GM12878 (cell line): Measurements from ENCODE around the gene SEMA7A. TPM values are rescaled to one million over a fixed set of nuclear protein-coding genes. Genes with fewer than 3 reads are reported as not detected.
A peak's percentile ranks its signal among the peaks of the same experiment; 100 is the strongest.

Experiments used
- ATAC-seq: fragments of 200-7000 bp; cut with Tn5 transposase; 3 replicates; pipeline ENCODE4 v1.9.1; 2020; ENCODE audit warnings: mild to moderate bottlenecking, moderate library complexity
- BruUV-seq: library from RNA; stranded (reverse); fragments of 400-500 nt; replicated peaks from 2 replicates; lab custom pipeline; 2021; lab: Mats Ljungman, UMichigan
- CTCF ChIA-PET: fragments of 300-600 bp; sonication (Branson Sonifier 250); formaldehyde crosslinking; extraction: SDS; loops from one replicate; lab custom pipeline; 2021; ENCODE audit warnings: inconsistent platforms; lab: Yijun Ruan, JAX
- POLR2A ChIA-PET: fragments of 350-600 bp; formaldehyde crosslinking; extraction: SDS; loops from one replicate; lab custom pipeline; 2021; ENCODE audit warnings: inconsistent platforms; lab: Charles Lee
- RAD21 ChIA-PET: fragments of 300-600 bp; sonication (Branson Sonifier 250); formaldehyde crosslinking; loops from one replicate; lab custom pipeline; 2023; ENCODE audit warnings: antibody characterized with exemption; ENCODE audit not compliant: unreplicated experiment; lab: Charles Lee
- SMC1A ChIA-PET: fragments of 300-600 bp; sonication (Branson Sonifier 250); formaldehyde crosslinking; loops from one replicate; lab custom pipeline; 2023; ENCODE audit not compliant: unreplicated experiment, uncharacterized antibody; lab: Charles Lee
- DNase-seq: peaks from one replicate; pipeline ENCODE4 v3.0.0-alpha.2; 2011; ENCODE audit warnings: low read depth, low spot score
- FAIRE-seq: peaks from 3 replicates; lab custom pipeline; 2011; peaks lifted over from hg19 to GRCh38; lab: Jason Lieb, UNC
- H2AFZ ChIP-seq: 2 replicates; pipeline ENCODE4 v1.6.0; 2011; ENCODE audit warnings: low read depth, low read length, control low read depth; ENCODE audit not compliant: control insufficient read depth
- H3K27ac ChIP-seq: 2 replicates; pipeline ENCODE4 v1.5.1; 2011; ENCODE audit warnings: control low read depth; ENCODE audit not compliant: control insufficient read depth, insufficient read depth
- H3K27me3 ChIP-seq, 2 experiments: replicated peaks in 1 of 2; 2 replicates each; pipeline versions ENCODE4 v1.6.0 to v1.6.1; 2011; ENCODE audit warnings: low read length in 1 of 2; ENCODE audit not compliant: control insufficient read depth in 2 of 2, insufficient read depth in 2 of 2
- H3K36me3 ChIP-seq, 2 experiments: 2 replicates each; pipeline ENCODE4 v1.5.1; 2011; ENCODE audit warnings: low read length in 1 of 2; ENCODE audit not compliant: control insufficient read depth in 2 of 2, insufficient read depth in 2 of 2
- H3K4me1 ChIP-seq: 2 replicates; pipeline ENCODE4 v1.6.1; 2011; ENCODE audit warnings: mild to moderate bottlenecking, low read length, moderate library complexity, mixed read lengths; ENCODE audit not compliant: control insufficient read depth, insufficient read depth
- H3K4me2 ChIP-seq: 2 replicates; pipeline ENCODE4 v1.6.0; 2011; ENCODE audit warnings: control low read depth; ENCODE audit not compliant: control insufficient read depth, insufficient read depth
- H3K4me3 ChIP-seq: fragments of 200-600 bp; sonication (generic); 2 replicates; pipeline ENCODE4 v1.5.1; 2016
- H3K79me2 ChIP-seq: 2 replicates; pipeline ENCODE4 v1.6.0; 2011; ENCODE audit warnings: low read length; ENCODE audit not compliant: control insufficient read depth, insufficient read depth
- H3K9ac ChIP-seq: 2 replicates; pipeline ENCODE4 v1.8.0; 2011; ENCODE audit warnings: low read length, control low read depth, mixed read lengths; ENCODE audit not compliant: control insufficient read depth, insufficient read depth
- H3K9me3 ChIP-seq: replicated peaks from 3 replicates; pipeline ENCODE4 v1.5.1; 2011; ENCODE audit warnings: mild to moderate bottlenecking, low read length; ENCODE audit not compliant: control insufficient read depth, insufficient read depth
- H4K20me1 ChIP-seq: 2 replicates; pipeline ENCODE4 v1.6.0; 2011; ENCODE audit not compliant: control insufficient read depth, insufficient read depth
- HDGF ChIP-seq: fragments of 450-650 bp; IDR thresholded peaks from 2 replicates; pipeline ENCODE4 v1.6.1; 2016; ENCODE audit warnings: antibody characterized with exemption
- POLR2A ChIP-seq: IDR thresholded peaks from 2 replicates; pipeline ENCODE4 v1.6.1; 2011; ENCODE audit warnings: low read depth, mild to moderate bottlenecking, low read length
- TARDBP ChIP-seq: IDR thresholded peaks from 2 replicates; pipeline ENCODE4 v1.6.1; 2016; ENCODE audit warnings: borderline replicate concordance
- WGBS: methylation state at CpG from one replicate; pipeline ENCODE4 v1.1.6; 2016; ENCODE audit warnings: low lambda C conversion rate; ENCODE audit not compliant: insufficient replicate concordance, insufficient coverage; ENCODE audit errors: missing lambda C conversion rate; 5-methylcytosine and 5-hydroxymethylcytosine counted together
- in situ Hi-C: fragments of 300-500 bp; cut with MboI; formaldehyde crosslinking; loops from 9 replicates; pipeline ENCODE4 v1.14.3; 2018; ENCODE audit warnings: mixed read lengths
- intact Hi-C: fragments of 100-400 bp; cut with micrococcal nuclease; formaldehyde crosslinking; loops from one replicate; pipeline ENCODE4 v1.14.2; 2022; ENCODE audit not compliant: unreplicated experiment
- polyA plus RNA-seq, 11 experiments: library from polyadenylated mRNA; depleted of rRNA in 4 of 11; unstranded in 6 of 11; stranded (reverse) in 5 of 11; fragments of >200 nt; fragmentation: Nextera tagmentation in 4 of 11; fragmentation: Illumina TruSeq in 1 of 11; extraction: Ambion mirVana in 4 of 11; extraction: Trizol in 1 of 11; gene quantifications; 1 replicate in 1 of 11; 2 replicates in 10 of 11; pipeline versions ENCODE4 v1.2.1 to v1.2.3, GENCODE V29; 2011 to 2016; ENCODE audit warnings: inconsistent platforms in 2 of 11, missing spikeins in 2 of 11, low read depth in 1 of 11
- total RNA-seq, 4 experiments: library from RNA; depleted of rRNA in 3 of 4; stranded (reverse); fragments of >200 nt in 3 of 4; fragmentation: Illumina TruSeq in 1 of 4; extraction: Trizol in 1 of 4; gene quantifications; 2 replicates each; pipeline versions ENCODE4 v1.2.1 to v1.2.3, GENCODE V29; 2013 to 2021
- TF ChIP-seq, protein P1 (sequence below): IDR thresholded peaks from 2 replicates; pipeline ENCODE4 v1.6.1; 2011; ENCODE audit warnings: borderline replicate concordance, low read depth, mild to moderate bottlenecking, moderate library complexity, low read length; ENCODE audit not compliant: insufficient read depth, poor library complexity, severe bottlenecking
- TF ChIP-seq, protein P2 (sequence below): IDR thresholded peaks from 2 replicates; pipeline ENCODE4 v1.6.1; 2012; ENCODE audit warnings: improper control_type of control experiment, low read depth, low read length; ENCODE audit not compliant: insufficient replicate concordance

The SEMA7A gene
- total and polyA plus RNA-seq, 10 of the 15 experiments (the other 5 are each of a cell fraction or from before 2014, with no cell fraction given): 0.08 to 112 (median 53.5) TPM

DNA sequence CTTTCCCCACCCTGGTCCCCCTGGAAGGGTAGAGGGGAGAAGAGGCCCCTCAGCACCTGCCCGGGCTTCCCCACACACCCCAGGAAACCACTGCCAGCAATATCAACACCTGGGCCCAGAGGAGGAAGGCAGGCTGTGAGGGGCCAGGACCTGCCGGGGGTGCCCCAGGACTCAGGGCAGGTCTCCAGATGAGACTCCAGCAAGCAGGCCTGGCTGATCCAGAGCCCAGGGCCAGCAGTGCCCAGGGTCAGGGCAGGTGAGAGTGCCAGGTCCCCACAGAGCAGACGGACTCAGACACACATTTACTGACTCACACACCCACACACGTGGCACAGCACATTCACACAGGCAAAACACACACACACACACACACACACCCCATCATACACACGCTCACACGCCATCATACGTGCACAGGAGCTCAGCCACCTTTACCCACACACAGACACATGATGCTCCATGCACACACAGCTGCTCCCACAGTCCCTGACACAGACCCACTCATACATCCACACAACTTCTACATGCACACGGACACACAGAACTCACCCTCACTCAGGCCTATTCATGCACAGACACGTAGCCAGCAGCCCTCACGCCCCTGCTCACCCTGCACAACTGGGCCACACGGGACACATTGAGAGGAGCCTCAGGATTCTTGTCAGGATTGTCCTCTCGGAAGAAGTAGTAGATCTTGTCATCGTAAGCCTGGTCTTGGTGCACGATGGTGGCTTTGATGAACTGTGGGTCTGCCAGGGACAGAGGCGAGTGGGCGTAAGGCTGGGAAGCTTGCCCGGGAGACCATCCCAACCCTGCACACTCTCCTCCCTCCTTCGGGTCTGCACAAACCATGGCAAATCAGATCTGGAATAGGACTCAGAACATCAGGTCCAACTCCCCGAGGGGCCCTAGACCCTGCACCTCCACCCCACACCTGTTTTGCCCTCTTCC, 17.5 kb downstream of the SEMA7A start (continued):
- peak; percentile 71; the same call in 1 of the 2 replicates for TF ChIP-seq TARDBP
- TF ChIP-seq, protein P1, sequence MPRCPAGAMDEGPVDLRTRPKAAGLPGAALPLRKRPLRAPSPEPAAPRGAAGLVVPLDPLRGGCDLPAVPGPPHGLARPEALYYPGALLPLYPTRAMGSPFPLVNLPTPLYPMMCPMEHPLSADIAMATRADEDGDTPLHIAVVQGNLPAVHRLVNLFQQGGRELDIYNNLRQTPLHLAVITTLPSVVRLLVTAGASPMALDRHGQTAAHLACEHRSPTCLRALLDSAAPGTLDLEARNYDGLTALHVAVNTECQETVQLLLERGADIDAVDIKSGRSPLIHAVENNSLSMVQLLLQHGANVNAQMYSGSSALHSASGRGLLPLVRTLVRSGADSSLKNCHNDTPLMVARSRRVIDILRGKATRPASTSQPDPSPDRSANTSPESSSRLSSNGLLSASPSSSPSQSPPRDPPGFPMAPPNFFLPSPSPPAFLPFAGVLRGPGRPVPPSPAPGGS: peak; percentile 83
- TF ChIP-seq HDGF: peak; percentile 73
- TF ChIP-seq, all 136 proteins: peak for 8

DNA sequence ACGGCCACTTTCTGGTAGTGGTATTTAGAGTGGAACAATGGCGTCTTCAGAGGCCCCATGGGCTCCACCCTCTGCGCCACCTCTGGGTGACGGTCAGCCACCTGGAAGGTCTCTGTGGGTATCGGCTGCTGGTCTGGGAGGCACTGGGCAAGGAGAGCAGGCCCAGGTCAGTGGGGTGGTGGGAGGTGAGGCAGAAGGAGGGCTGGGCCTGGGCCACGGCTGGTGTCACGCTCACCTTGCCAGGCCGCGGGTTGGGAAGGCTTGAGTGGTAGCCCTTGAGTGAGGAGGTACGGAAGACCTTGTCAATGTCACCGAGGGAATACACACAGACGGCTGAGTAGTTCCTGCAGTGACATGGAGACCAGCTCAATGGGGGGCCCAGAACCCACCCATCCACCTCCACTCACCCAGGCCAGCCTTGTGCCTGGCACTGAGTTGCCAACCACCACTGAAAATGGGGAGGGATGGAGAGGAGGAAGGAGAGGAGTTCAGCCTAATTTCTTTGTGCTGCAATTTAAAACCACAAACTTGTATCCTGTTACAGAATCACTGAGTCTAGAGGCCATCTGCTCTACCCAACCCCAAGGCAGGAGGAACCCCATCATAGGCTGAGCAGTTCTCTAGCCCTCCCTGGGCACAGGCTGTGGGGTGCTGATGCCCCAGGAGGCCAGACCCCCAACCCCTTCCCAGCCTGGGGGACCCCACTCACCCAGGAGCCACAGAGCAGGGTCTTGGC, 19.0 kb downstream of the SEMA7A start:
- H3K79me2 ChIP-seq: peaks cover 52% of the 10 kb centered on the region
- H3K9me3 ChIP-seq: no peaks in the 10 kb centered on the region
- peaks cover 14% of the 10 kb centered on the region for H3K4me1 ChIP-seq
- SMC1A ChIA-PET: no interaction called here
- H3K4me2 ChIP-seq: no peak overlapping the region
- ATAC-seq: no peak
- peaks cover 12% of the 10 kb centered on the region for H4K20me1 ChIP-seq
- H3K4me3 ChIP-seq: no peak overlapping the region
- TF ChIP-seq POLR2A: peak; percentile 49
- TF ChIP-seq, protein P2, sequence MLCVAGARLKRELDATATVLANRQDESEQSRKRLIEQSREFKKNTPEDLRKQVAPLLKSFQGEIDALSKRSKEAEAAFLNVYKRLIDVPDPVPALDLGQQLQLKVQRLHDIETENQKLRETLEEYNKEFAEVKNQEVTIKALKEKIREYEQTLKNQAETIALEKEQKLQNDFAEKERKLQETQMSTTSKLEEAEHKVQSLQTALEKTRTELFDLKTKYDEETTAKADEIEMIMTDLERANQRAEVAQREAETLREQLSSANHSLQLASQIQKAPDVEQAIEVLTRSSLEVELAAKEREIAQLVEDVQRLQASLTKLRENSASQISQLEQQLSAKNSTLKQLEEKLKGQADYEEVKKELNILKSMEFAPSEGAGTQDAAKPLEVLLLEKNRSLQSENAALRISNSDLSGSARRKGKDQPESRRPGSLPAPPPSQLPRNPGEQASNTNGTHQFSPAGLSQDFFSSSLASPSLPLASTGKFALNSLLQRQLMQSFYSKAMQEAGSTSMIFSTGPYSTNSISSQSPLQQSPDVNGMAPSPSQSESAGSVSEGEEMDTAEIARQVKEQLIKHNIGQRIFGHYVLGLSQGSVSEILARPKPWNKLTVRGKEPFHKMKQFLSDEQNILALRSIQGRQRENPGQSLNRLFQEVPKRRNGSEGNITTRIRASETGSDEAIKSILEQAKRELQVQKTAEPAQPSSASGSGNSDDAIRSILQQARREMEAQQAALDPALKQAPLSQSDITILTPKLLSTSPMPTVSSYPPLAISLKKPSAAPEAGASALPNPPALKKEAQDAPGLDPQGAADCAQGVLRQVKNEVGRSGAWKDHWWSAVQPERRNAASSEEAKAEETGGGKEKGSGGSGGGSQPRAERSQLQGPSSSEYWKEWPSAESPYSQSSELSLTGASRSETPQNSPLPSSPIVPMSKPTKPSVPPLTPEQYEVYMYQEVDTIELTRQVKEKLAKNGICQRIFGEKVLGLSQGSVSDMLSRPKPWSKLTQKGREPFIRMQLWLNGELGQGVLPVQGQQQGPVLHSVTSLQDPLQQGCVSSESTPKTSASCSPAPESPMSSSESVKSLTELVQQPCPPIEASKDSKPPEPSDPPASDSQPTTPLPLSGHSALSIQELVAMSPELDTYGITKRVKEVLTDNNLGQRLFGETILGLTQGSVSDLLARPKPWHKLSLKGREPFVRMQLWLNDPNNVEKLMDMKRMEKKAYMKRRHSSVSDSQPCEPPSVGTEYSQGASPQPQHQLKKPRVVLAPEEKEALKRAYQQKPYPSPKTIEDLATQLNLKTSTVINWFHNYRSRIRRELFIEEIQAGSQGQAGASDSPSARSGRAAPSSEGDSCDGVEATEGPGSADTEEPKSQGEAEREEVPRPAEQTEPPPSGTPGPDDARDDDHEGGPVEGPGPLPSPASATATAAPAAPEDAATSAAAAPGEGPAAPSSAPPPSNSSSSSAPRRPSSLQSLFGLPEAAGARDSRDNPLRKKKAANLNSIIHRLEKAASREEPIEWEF: no peak
- TF ChIP-seq, all 136 proteins: peak for 1
- no TSS peak for BruUV-seq
- Histone ChIP-seq H3K27me3 (no peaks in the 10 kb centered on the region), H3K36me3 (peaks cover 69 to 84% of the 10 kb centered on the region in 2 experiments), H3K9ac (no peak overlapping the region), H2AFZ (no peak overlapping the region), H3K27ac (no peak overlapping the region)
- intact Hi-C loops: no loop called here
- no peak for FAIRE-seq
- no peak for DNase-seq
- ChIA-PET POLR2A (no interaction called here), RAD21 (no interaction called here), CTCF (interaction anchor here (1.2 kb wide), 1 partner anchor 25 kb away, joined by 3 read pairs; no protein-coding TSS in a partner anchor)
- in situ Hi-C loops: no loop called here
- WGBS: 96% methylated on average over 12 of the region's 12 CpGs
